HG03159 (cell line): ENCODE measurements around the gene STRN.
A peak's percentile ranks its signal among the peaks of the same experiment; 100 is the strongest.
"Not testable (repeated sequence)": the region's sequence is repeated elsewhere in the genome, so short reads cannot be mapped to it uniquely, and the experiment has no call there.

Experiments used
- ATAC-seq: cut with Tn5 transposase; IDR thresholded peaks from one replicate; pipeline ENCODE4 v1.9.1; 2021; ENCODE audit warnings: mild to moderate bottlenecking, moderate library complexity; ENCODE audit not compliant: unreplicated experiment

Gene STRN, protein sequence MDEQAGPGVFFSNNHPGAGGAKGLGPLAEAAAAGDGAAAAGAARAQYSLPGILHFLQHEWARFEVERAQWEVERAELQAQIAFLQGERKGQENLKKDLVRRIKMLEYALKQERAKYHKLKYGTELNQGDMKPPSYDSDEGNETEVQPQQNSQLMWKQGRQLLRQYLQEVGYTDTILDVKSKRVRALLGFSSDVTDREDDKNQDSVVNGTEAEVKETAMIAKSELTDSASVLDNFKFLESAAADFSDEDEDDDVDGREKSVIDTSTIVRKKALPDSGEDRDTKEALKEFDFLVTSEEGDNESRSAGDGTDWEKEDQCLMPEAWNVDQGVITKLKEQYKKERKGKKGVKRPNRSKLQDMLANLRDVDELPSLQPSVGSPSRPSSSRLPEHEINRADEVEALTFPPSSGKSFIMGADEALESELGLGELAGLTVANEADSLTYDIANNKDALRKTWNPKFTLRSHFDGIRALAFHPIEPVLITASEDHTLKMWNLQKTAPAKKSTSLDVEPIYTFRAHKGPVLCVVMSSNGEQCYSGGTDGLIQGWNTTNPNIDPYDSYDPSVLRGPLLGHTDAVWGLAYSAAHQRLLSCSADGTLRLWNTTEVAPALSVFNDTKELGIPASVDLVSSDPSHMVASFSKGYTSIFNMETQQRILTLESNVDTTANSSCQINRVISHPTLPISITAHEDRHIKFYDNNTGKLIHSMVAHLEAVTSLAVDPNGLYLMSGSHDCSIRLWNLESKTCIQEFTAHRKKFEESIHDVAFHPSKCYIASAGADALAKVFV

DNA sequence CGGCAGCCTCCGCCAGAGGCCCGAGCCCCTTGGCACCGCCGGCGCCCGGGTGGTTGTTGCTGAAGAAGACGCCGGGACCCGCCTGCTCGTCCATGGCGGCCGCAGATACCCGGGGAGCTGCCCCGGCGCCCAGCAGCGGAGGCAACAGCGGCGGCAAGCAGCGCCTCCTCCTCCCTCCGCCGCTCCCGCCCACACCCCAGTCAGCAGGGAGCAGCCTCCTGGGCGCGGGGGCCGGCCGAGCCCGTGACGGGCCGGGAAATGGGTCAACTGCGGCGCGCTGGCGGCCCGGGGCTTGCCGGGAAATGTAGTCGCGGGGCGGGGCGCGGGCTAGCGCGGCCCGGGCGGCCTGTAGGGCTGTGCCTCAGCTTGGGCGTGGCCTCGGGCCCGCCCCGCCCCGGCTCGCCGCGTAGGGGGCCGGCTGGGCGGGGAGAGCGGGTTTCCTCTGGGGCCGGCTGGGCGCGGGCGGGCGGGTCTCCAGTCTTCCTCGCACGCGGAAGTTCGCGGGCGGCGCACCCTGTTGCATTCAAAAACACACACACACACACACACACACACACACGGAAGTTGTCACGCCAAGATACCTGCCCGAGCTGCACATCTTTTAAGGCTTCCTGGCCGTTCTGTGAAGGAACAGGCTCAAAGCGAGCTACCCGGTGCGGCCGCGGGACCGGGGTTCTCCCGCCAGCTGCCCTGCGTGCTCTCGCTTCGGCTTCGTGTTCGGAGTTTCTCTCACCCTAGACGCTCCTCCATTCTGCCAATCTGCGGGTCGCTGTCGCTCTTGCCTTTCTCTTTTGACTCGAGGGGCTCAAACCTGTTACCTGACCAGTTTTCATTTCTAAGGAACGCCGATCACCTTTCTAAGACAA, at the start of gene STRN:
TSS of gene STRN (minus strand) at position 167 of the 866 bp plus-strand sequence. CDS start at position 94, 73 bp downstream.
- peak; percentile 97 for ATAC-seq

DNA sequence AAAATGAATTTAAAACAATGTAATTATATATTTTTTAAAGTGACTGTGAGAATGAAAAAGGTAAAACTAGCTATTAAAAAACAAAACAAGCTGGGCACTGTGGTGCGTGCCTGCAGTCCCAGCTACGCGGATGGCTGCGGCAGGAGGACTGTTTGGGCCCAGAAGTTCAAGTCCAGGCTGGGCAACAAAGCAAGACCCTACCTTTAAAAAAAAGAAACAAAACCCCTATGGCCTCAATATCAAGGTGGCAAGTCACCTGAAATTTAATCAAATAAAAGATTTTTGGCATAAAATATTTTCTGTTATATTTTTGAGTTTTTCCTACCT, 46.9 kb upstream of the STRN start:
- peak; percentile 26 for ATAC-seq

DNA sequence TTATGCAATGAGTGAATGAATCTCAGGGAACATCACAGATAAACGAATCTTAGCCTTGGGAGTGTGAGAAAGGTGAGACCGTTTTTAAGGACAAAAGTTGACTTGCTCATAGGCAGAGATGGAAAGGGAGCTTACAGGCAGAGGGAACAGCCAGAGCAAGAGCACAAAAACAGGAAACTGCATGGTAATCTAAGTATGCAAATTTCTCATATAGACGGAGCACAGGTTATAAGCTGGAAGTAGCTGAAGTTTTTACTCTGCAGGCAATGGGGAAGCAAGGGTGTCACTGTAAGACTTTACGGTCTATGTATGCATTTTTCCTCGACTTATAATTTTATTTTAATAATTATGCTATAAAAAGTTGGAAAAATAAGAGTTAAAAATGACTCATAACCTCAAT, 44.8 kb upstream of the STRN start:
- ATAC-seq: no peak

DNA sequence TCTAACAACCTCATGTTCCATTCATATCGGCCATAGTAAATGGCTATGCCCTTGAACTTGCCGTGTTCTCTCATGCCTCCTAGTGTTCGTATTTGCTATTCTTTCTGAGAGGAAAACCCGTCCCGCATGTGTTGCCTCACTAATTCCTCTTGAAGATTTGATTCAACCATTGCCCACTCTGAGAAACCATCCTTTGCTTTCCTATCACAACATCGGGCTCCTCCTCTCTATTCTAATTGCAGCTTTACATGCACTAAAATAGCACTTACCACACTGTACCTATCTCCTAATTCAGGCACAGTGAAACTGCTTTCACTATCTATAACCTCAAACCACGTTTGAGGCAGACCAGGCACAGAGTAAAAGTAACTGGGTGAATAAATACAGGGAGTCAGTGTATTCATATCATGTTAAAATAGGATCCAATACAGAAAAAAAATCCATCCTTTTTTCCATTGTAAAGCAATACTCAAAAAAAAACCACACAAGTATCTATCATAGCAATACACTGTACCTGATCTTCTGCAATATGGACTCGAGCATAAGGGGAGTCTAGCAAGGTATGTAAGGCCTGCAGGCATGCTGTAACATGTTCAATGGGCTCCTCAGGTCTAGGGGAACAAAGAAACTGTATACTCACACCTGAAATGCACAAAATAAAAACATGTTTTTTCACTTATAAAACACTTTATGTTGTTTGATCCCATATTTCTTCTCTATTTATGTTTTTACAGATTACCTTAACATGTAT, 39.0 kb upstream of the STRN start:
- peak; percentile 100 for ATAC-seq

DNA sequence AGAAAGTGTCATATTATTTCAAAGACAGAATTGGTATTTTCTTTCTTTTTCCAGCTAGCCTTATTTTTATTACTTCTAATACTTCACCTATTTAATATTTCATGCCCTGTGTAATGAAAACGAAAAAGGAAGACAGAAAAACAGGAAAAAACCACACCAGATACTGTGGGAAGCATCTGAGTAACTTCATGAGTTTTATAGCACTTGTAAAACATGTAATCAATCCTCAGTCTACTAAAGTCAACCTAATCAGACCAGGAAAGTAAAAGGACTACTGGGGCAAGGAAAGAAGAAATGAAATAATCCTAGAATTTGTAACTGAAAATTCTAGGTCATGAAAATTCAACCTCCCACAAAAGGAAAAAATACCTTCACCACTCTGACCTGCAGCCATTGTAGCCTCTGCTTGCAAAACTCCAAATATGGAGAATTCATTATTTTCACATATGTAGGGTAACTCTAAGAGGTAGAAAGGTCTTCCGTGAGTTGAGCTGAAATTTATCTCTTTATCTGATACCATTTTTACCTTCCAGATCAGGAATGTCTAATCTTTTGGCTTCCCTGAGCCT, 34.7 kb upstream of the STRN start:
- ATAC-seq: no peak

DNA sequence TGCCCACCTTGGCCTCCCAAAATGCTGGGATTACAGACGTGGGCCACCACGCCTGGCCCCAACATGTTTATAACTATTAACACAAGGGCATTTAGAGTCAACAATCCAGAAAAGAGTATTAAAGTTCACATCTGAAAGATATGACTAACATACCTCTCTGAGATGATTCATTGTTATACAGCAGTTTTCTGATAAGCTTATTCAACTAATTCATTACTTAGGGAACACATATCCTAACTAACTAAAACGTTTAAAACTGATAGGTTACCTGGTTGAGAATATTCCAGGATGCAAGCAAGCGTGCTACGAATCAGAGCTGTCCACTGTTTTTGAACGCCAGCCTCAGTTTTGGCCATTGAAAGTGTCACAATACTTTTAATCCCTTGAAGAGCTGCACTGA, 34.0 kb upstream of the STRN start:
- ATAC-seq: no peak

DNA sequence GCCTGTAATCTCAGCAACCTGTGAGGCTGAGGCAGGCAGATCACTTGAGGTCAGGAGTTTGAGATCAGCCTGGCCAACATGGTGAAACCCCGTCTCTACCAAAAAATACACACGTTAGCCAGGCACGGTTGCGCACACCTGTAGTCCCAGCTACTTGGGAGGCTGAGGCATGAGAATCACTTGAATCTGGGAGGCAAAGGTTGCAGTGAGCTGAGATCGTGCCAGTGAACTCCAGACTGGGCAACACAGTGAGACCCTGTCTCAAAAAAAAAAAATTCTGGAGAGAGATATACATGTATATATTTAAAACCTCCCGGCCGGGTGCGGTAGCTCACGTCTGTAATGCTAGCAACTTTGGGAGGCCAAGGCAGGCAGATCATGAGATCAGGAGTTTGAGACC, 33.1 kb upstream of the STRN start:
- not testable (repeated sequence) for ATAC-seq

DNA sequence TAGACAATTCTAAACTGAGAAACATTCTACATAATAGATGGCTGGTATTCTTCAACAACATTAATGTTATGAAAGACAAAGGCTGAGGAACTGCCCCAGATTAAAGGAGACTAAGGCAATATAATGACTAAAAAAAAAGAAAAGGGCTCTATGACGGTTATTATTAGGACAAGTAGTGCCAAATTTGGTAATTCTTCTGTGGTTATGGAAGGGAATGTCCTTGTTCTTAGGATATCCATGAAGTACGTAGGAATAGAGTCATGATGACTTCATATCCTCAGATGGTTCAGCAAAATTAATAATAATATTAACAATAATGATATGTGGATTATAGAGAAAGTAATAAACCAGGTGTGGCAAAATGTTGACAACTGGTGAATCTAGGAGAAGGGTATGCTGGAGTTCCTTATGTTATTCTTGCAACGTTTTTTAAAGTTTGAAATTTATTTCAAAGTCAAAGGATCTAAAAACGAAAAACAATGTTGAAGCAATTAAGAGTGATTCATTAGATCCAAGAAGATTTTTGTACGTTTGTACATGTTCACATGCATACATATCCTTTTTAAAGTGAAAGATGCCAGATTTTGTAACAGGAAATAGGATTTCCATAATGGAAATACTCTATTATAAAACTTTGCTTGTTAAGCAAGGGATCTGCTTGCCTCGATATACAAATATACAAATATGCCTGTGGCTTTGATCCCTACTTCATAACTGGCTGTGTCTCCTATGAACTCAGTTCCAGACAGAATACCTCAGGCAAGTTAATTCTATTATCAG, 27.7 kb upstream of the STRN start:
- ATAC-seq: no peak

DNA sequence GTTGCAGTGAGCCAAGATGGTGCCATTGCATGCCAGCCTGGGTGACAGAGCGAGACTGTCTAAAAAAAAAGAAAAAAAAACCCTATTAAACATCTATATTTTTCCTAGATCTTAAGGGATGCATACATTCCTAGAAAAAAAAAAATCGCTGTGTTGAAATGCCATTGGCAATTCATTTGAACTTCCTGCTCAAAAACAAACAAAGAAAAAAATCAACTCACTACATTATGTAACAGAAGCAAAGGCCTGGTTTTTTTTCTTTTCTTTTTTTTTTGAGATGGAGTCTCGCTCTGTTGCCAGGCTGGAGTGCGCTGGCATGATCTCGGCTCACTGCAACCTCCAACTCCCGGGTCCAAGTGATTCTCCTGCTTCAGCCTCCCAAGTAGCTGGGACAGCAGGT, 21.7 kb upstream of the STRN start:
- no peak for ATAC-seq

DNA sequence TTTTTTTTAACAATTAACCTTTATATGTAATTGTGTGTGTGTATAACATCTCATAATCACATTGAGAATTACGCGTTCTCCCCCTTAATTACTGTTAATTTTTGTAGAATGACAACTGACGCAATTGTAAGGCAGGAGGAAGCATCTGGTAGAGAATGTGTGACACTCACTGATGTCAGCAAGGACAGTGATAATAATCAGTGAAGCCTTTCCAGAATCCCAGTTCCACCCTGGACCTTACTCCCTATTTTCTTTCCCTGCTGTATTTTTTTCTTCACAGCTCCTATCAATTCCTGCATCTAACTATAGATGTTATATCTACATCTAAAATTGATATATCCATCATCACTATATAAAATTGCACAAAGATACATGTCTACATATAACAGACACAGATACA, 16.1 kb upstream of the STRN start:
- ATAC-seq: no peak

DNA sequence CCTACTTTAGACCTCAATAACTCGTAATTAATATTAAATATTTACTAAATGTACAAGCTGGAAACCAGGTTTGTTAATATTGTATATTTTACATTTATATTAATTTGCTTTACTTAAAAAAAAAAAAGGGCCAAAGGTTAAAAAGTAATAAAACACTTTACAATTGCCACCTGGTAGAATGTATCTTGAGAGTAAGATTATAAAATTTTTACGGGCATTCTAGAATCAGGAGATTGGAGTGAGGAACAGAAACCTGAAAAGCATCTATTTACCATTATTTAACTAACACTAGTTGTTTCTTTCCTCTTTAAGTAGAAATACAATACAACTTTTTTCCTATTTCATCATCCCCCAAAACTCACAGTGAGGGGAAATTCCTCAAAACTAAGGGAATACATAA, 15.6 kb upstream of the STRN start:
- no peak for ATAC-seq

DNA sequence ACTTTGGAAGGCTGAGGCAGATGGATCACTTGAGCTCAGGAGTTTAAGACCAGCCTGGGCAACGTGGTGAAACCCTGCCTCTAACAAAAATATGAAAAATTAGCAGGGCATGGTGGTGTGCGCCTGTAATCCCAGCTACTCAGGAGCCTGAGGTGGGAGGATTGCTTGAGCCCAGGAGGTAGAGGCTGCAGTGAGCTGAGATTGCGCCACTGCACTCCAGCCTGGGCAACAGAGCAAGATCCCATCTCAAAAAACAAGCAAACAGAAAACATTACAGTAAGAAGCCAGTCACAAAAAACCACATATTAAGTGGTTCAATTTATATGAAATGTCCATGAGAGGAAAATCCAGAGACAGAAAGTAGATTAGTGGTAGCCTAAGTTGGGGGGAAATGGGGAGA, 12.7 kb upstream of the STRN start:
- ATAC-seq: not testable (repeated sequence)

DNA sequence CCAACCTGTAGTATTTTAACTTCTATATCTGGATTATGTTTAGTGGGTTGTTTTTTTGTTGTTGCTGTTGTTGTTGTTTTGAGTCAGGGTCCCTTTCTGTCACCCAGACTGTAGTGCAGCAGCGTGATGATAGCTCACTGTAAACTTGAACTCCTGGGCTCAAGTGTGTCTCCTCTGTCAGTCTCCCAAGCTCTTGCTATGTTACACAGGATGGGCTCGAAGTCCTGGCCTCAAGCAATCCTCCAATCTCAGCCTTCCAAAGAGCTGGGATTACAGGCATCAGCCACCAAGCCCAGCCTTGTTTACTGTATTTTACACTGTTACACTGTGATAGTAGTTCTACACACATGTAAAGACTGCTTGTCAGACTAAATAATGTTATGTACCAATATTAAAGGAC, 9.7 kb upstream of the STRN start:
- ATAC-seq: no peak

DNA sequence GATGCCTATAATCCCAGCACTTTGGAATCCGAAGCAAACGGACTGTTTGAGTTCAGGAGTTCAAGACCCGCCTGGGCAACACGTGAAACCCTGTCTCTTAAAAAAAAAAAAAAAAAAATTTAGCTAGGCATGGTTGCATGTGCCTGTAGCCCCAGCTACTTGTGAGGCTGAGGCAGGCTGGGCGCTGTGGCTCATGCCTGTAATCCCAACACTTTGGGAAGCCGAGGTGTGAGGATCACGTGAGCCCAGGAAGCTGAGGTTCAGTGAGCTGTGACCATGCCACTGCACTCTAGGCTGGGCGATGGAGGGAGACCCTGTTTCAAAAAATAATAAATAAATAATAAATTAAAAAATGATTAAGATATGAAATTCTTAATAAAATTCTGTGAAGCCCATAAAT, 9.0 kb upstream of the STRN start:
- no peak for ATAC-seq

DNA sequence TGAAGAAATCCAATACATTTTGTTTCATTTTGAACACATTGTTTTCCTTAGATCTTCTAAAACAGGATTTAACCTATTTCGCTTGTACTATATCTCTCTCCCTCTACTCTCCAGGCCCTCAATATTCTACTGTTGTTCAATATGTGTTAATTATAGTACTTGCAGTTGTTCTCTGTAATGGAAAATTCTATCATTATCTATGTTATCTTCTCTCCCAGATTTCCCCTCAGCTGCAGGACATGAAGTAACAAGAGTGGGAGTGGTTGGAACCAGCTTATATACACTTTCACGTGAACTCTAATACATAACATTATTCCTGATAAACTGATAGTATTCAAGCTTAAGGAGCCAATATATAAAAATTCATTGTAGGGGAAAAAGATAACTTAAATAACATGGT, 7.0 kb upstream of the STRN start:
- no peak for ATAC-seq

DNA sequence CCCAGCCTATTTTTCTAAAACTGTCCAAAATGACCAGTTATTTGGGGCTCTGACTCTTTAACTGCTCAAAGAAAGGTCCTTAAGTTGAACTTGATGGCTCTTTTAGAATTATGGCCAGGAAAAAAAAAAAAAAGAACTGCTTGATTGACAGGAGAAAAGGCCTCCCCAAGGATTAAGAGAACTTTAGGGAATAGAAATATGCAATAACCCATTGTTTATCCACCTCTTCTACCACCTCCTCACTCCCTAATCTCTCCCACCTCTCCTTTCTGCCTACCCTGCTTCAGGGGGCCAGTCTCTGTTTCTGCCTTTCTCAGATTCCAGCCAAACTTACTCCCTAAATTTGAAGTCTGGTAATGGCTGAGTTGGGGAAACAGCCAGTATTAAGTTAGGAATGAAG, 5.7 kb upstream of the STRN start:
- no peak for ATAC-seq

DNA sequence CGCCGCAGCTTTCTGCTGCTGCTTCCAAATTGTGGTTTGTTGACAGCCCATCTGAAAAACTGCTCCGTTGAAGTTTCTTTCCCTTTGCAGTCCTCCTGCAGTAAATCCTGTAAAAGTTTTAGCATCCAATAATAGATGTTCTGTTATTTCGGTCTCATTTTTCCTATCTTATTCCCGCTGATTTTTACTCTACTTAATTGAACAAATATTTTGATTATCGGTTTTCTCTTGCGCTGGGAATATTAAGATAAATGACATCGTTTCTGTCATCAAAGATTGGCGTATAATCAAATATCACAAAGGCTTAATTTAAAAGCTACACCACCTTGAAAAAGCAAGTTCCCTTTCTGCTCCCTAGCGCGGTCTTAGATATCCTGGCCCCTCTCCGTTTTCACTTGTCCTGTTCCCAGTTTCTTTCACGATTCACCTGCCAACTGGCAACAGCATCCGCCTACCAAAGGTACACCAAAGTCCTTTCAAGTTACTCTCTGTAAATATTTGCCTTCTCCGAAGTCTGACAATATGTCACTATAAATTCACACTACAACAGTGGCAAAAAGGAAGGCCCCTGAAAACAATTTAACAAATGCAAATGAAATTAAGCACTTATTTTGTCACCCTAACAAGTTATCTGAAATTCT, 1.0 kb upstream of the STRN start:
- ATAC-seq: no peak

DNA sequence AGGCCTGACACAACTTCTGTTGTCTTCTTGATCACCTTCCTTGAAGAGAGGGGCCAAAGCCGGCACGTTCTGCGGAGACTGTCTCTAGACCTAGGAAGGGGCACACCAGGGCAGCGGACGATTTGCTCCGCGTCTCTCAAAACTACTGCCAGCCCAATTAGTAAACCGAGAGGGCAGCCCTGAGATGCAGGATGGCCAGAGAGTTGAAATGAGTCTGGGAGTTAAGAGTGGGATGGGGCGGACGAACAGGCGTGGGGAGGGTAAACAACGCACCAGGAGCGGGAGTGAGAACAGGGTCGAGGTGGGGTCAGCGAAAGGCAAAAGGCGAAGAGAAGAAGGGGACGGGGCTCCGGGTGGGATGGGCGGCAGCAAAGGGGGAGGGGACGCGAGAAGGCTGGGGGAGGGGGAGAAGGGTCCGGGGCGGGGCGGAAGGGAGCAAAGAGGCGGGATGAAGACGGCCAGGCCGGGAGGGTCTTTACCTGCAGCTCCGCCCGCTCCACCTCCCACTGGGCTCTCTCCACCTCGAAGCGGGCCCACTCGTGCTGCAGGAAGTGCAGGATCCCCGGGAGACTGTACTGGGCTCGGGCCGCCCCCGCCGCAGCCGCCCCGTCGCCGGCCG, 476 bp downstream of the STRN start:
- peak; percentile 29 for ATAC-seq

DNA sequence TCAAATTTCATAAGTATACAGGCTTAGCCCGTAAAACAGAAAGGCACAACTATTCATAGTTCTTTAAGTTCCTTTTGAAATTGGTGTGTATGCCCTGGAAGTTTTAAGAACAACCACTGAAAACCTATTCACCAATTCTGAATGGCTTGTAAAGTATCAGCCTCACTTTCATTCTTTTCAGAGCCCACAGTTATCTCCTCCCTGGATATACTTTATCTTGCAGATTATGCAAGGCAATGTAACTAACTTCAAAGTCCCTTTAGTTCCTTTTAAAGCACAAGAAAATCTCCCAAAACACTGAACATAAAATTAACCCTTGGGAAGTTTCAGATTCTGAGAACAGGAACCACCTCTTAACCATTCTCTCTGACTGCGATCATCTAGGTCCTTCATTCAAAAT, 1.1 kb downstream of the STRN start:
- ATAC-seq: no peak
